Endothelial cell of umbilical vein (primary cell): ENCODE results near the gene TMEM253. TPM values are rescaled to one million over a fixed set of nuclear protein-coding genes. Genes with fewer than 3 reads are reported as not detected.

Experiments used
- BruUV-seq: library from RNA; stranded (reverse); fragments of 400-500 nt; replicated peaks from 2 replicates; lab custom pipeline; 2021; lab: Mats Ljungman, UMichigan
- CTCF ChIA-PET: fragments of 300-600, 350-600 bp; sonication (Branson Sonifier 250); formaldehyde crosslinking; loops from one replicate; lab custom pipeline; 2021; ENCODE audit warnings: antibody characterized with exemption, inconsistent platforms; lab: Charles Lee
- POLR2A ChIA-PET: fragments of 300-600, 350-600 bp; sonication (Branson Sonifier 250); formaldehyde crosslinking; loops from one replicate; lab custom pipeline; 2021; ENCODE audit warnings: antibody characterized with exemption, inconsistent platforms; lab: Charles Lee
- DNase-seq: peaks from one replicate; pipeline ENCODE4 v3.0.0-alpha.2; 2011; ENCODE audit warnings: low read depth, low spot score
- FAIRE-seq: peaks from 2 replicates; lab custom pipeline; 2011; peaks lifted over from hg19 to GRCh38; lab: Jason Lieb, UNC
- H2AFZ ChIP-seq: 2 replicates; pipeline ENCODE4 v1.6.0; 2012; ENCODE audit warnings: low read depth, low read length, control low read depth, inconsistent platforms
- H3K27ac ChIP-seq: 2 replicates; pipeline ENCODE4 v1.5.1; 2011; ENCODE audit warnings: low read depth, mild to moderate bottlenecking, control low read depth, low read length, moderate library complexity; ENCODE audit not compliant: insufficient read depth
- H3K27me3 ChIP-seq, 2 experiments: 2 replicates each; pipeline versions ENCODE4 v1.6.0 to v1.6.1; 2011; ENCODE audit warnings: low read length in 2 of 2, mixed read lengths in 1 of 2; ENCODE audit not compliant: control insufficient read depth in 2 of 2, insufficient read depth in 2 of 2
- H3K36me3 ChIP-seq, 2 experiments: 2 replicates in 1 of 2; 3 replicates in 1 of 2; pipeline ENCODE4 v1.5.1; 2011; ENCODE audit warnings: low read length in 2 of 2, mild to moderate bottlenecking in 1 of 2, moderate library complexity in 1 of 2; ENCODE audit not compliant: control insufficient read depth in 2 of 2, insufficient read depth in 2 of 2; ENCODE audit errors: extremely low read depth in 1 of 2
- H3K4me1 ChIP-seq: 3 replicates; pipeline ENCODE4 v1.5.1; 2011; ENCODE audit warnings: mild to moderate bottlenecking, low read length; ENCODE audit not compliant: control insufficient read depth, insufficient read depth; ENCODE audit errors: extremely low read depth
- H3K4me2 ChIP-seq: 2 replicates; pipeline ENCODE4 v1.6.1; 2011; ENCODE audit warnings: low read length, control low read depth, mixed read lengths; ENCODE audit not compliant: insufficient read depth
- H3K4me3 ChIP-seq, 3 experiments: fragments of 200-600 bp in 1 of 3; sonication (generic), shearing (Covaris generic) in 1 of 3; replicated peaks in 1 of 3; 2 replicates each; pipeline ENCODE4 v1.5.1; 2011 to 2016; ENCODE audit warnings: control low read depth in 3 of 3, low read length in 3 of 3, mild to moderate bottlenecking in 2 of 3, inconsistent platforms in 1 of 3, low read depth in 1 of 3, moderate library complexity in 1 of 3; ENCODE audit not compliant: insufficient read depth in 1 of 3
- H3K79me2 ChIP-seq: 2 replicates; pipeline ENCODE4 v1.6.0; 2012; ENCODE audit warnings: low read length, inconsistent platforms; ENCODE audit not compliant: control insufficient read depth, insufficient read depth
- H3K9ac ChIP-seq: replicated peaks from 2 replicates; pipeline ENCODE3; 2011; ENCODE audit warnings: low read length, control low read depth; ENCODE audit not compliant: insufficient read depth; ENCODE audit errors: extremely low read depth
- H3K9me1 ChIP-seq: replicated peaks from 3 replicates; pipeline ENCODE4 v1.6.0; 2011; ENCODE audit warnings: mild to moderate bottlenecking, low read length; ENCODE audit not compliant: control insufficient read depth, insufficient read depth; ENCODE audit errors: extremely low read depth
- H3K9me3 ChIP-seq: replicated peaks from 2 replicates; pipeline ENCODE4 v1.5.1; 2012; ENCODE audit warnings: low read length, inconsistent platforms; ENCODE audit not compliant: control insufficient read depth, insufficient read depth
- H4K20me1 ChIP-seq: replicated peaks from 2 replicates; pipeline ENCODE3; 2011; ENCODE audit warnings: mild to moderate bottlenecking, low read length; ENCODE audit not compliant: control insufficient read depth, insufficient read depth; ENCODE audit errors: extremely low read depth
- CTCF ChIP-seq, 2 donors: IDR thresholded peaks; 1 replicate in 1 of 2; 2 replicates in 1 of 2; pipeline ENCODE4 v1.5.1; 2011; ENCODE audit warnings: low read length in 2 of 2, mild to moderate bottlenecking in 2 of 2, moderate library complexity in 2 of 2, control low read depth in 1 of 2, inconsistent platforms in 1 of 2, low read depth in 1 of 2; ENCODE audit not compliant: insufficient read depth in 1 of 2; ENCODE audit errors: extremely low read depth in 1 of 2
- EZH2 ChIP-seq: IDR thresholded peaks from 2 replicates; pipeline ENCODE4 v1.6.1; 2012; ENCODE audit warnings: borderline replicate concordance, low read depth, mild to moderate bottlenecking, moderate library complexity, low read length, inconsistent platforms; ENCODE audit not compliant: severe bottlenecking
- FOS ChIP-seq: IDR thresholded peaks from 2 replicates; pipeline ENCODE4 v1.6.1; 2011; ENCODE audit warnings: mild to moderate bottlenecking, low read length, moderate library complexity, borderline replicate concordance; ENCODE audit not compliant: insufficient read depth
- GATA2 ChIP-seq: IDR thresholded peaks from 2 replicates; pipeline ENCODE4 v1.7.0; 2011; ENCODE audit warnings: low read depth, mild to moderate bottlenecking, moderate library complexity, mixed read lengths, low read length; ENCODE audit not compliant: insufficient read length, insufficient read depth
- JUN ChIP-seq: IDR thresholded peaks from 2 replicates; pipeline ENCODE4 v1.6.1; 2011; ENCODE audit warnings: borderline replicate concordance, low read depth; ENCODE audit not compliant: insufficient read length, insufficient read depth
- MAX ChIP-seq: IDR thresholded peaks from 2 replicates; pipeline ENCODE4 v1.6.1; 2011; ENCODE audit not compliant: insufficient read depth, insufficient read length
- MYC ChIP-seq: IDR thresholded peaks from one replicate; pipeline ENCODE4 v1.6.1; 2011; ENCODE audit warnings: mild to moderate bottlenecking, low read depth, low read length
- POLR2A ChIP-seq: IDR thresholded peaks from 2 replicates; pipeline ENCODE4 v1.6.1; 2012; ENCODE audit warnings: low read depth, mild to moderate bottlenecking, control low read depth, low read length
- POLR2AphosphoS5 ChIP-seq: IDR thresholded peaks from 2 replicates; pipeline ENCODE4 v1.6.1; 2012; ENCODE audit warnings: low read depth, mild to moderate bottlenecking, control low read depth, low read length, moderate library complexity; ENCODE audit not compliant: insufficient read depth
- dilution Hi-C: fragments of 300-500 bp; cut with MboI; formaldehyde crosslinking; loops from one replicate; pipeline ENCODE4 v1.15.0; 2019; ENCODE audit warnings: low sequenced_read_pairs; ENCODE audit not compliant: extremely low pct_ligation_motif_present
- intact Hi-C: fragments of 100-400 bp; cut with micrococcal nuclease; formaldehyde crosslinking; loops from one replicate; pipeline ENCODE4 v1.10.0; 2022
- polyA plus RNA-seq, 4 experiments: library from polyadenylated mRNA; depleted of rRNA in 3 of 4; stranded (reverse) in 3 of 4; unstranded in 1 of 4; fragments of >200 nt; gene quantifications; 2 replicates each; pipeline versions ENCODE4 v1.2.1 to v1.2.3, GENCODE V29; 2011 to 2012; ENCODE audit warnings: missing spikeins in 1 of 4
- total RNA-seq: library from RNA; stranded (reverse); gene quantifications from 2 replicates; pipeline ENCODE4 v1.2.3, GENCODE V29; 2021

Gene TMEM253
- total and polyA plus RNA-seq, 2 donors (not counting 3 experiments of a cell fraction or from before 2014, with no cell fraction given): 0.25 TPM; not detected in 1

GRCh38 chr14:21107283-21107800 lies 6.5 kb downstream of the TMEM253 start:
- intact Hi-C loops: no loop called here
- DNase-seq: no peak
- no peaks in the 10 kb centered on the region for H3K9me3 ChIP-seq
- TF ChIP-seq FOS (no peak), EZH2 (no peak)
- H2AFZ ChIP-seq: no peak overlapping the region
- no peaks in the 10 kb centered on the region for H4K20me1 ChIP-seq
- no peak overlapping the region for H3K9ac ChIP-seq
- dilution Hi-C loops: no loop called here
- no peak overlapping the region for H3K4me2 ChIP-seq
- POLR2A ChIA-PET: no interaction called here
- H3K27ac ChIP-seq: no peak overlapping the region
- H3K36me3 ChIP-seq: no peaks in the 10 kb centered on the region
- H3K79me2 ChIP-seq: no peaks in the 10 kb centered on the region
- no TSS peak for BruUV-seq
- H3K9me1 ChIP-seq: no peaks in the 10 kb centered on the region
- no peak for FAIRE-seq
- CTCF ChIA-PET: interaction anchor here (1.2 to 10.4 kb wide), 3 partner anchors 11 to 92 kb away, joined by 3 to 310 read pairs (median 203); no protein-coding TSS in a partner anchor
- peaks cover 2 to 3% of the 10 kb centered on the region in 2 experiments for H3K27me3 ChIP-seq
- H3K4me1 ChIP-seq: peaks cover 14% of the 10 kb centered on the region
- no peak overlapping the region for H3K4me3 ChIP-seq

GRCh38 chr14:21108791-21109190 lies 7.9 kb downstream of the TMEM253 start:
- POLR2A ChIA-PET: no interaction called here
- no peaks in the 10 kb centered on the region for H3K9me1 ChIP-seq
- H3K9ac ChIP-seq: no peak overlapping the region
- H3K4me2 ChIP-seq: no peak overlapping the region
- CTCF ChIA-PET: interaction anchor here (1.1 to 10.4 kb wide), 5 partner anchors 16 to 94 kb away, joined by 3 to 310 read pairs (median 9); no protein-coding TSS in a partner anchor
- FAIRE-seq (no peak), DNase-seq (no peak)
- H3K27ac ChIP-seq: no peak overlapping the region
- H3K4me3 ChIP-seq: no peak overlapping the region
- TF ChIP-seq POLR2AphosphoS5 (no peak), JUN (no peak), MYC (no peak), CTCF (IDR thresholded peaks at IDR 0.05; ENCODE audit: extremely low read depth in 1 of 2, insufficient read depth in 1 of 2, low read depth in 1 of 2, low read length in 2 of 2) (no peak), POLR2A (no peak), MAX (no peak), FOS (no peak), GATA2 (no peak), EZH2 (no peak)
- H3K79me2 ChIP-seq: no peaks in the 10 kb centered on the region
- intact Hi-C loops: no loop called here
- H3K27me3 ChIP-seq: peaks cover 2 to 3% of the 10 kb centered on the region in 2 experiments
- no peaks in the 10 kb centered on the region for H3K36me3 ChIP-seq
- H4K20me1 ChIP-seq: no peaks in the 10 kb centered on the region
- BruUV-seq: no TSS peak
- dilution Hi-C loops: no loop called here
- no peak overlapping the region for H2AFZ ChIP-seq
- no peaks in the 10 kb centered on the region for H3K9me3 ChIP-seq
- H3K4me1 ChIP-seq: peaks cover 9% of the 10 kb centered on the region
